Measurements from ENCODE around the gene CHCHD2.
"Not testable (repeated sequence)": the region's sequence is repeated elsewhere in the genome, so short reads cannot be mapped to it uniquely, and the experiment has no call there.

The CHCHD2 gene, protein sequence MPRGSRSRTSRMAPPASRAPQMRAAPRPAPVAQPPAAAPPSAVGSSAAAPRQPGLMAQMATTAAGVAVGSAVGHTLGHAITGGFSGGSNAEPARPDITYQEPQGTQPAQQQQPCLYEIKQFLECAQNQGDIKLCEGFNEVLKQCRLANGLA

DNA sequence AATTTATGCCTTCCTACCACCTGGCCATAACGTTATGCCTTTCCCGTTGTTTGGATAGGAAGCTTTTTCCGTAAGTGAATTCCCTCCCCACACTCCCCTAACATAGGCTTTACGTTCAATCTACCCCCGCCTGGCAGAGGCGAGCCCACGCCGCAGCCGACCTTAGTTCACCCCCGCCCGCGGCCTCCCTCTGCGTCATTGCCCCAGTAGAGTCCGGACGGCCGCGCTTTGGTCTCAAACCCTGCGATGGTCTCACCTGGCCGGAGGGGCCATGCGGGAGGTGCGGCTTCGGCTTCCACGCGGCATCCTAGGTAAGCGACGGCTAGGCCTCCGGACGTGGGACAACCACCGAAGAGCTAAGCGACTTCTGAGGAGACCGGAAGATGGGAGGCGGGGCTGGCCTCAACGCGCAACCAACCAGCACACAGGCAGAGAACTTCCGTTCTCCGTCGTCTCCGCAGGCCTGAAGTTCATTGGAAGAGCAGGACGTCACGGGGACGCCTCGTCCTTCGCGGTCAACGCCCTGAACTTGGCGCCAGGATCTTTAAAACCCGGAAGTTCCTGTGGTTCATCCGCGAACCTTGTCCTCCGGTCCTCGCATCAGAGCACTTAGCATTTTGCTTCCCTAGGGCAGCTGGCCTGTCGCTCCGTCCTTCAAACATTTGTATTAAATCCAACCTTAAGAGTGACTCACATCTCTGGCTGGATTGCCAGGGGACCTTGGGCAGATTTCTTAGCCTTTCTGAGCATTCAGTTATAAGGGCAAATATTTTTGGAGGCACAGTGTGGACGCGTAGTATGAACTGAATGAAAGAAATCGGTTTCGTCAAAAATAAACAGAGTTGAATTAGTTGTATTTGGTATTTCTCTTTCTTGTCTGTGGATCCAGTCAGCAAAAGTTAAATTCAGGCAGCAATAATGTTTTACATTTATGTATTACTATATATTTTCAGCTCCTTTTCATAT lies at the start of gene CHCHD2:
CHCHD2 (minus strand) TSS at position 369 of the 966 bp plus-strand sequence; CDS start at position 306, 63 bp downstream.
- Mint-ChIP-seq H3K4me3 (peak within 1 kb of the TSS; percentile 99), H3K9me3 (no peaks in the 10 kb centered on the region), H3K36me3 (ENCODE audit: insufficient read depth) (peaks cover 33% of the 10 kb centered on the region), H3K27ac (ENCODE audit: low read depth) (peak within 1 kb of the TSS; percentile 98), H3K27me3 (no peaks in the 10 kb centered on the region), H3K4me1 (peaks cover 27% of the 10 kb centered on the region)
- ATAC-seq (replicated peaks; ENCODE audit: extremely low read depth, poor library complexity, severe bottlenecking) (peak; percentile 96), DNase-seq (ENCODE audit: low spot score in 2 of 2) (peak; percentile 79 to 90)

DNA sequence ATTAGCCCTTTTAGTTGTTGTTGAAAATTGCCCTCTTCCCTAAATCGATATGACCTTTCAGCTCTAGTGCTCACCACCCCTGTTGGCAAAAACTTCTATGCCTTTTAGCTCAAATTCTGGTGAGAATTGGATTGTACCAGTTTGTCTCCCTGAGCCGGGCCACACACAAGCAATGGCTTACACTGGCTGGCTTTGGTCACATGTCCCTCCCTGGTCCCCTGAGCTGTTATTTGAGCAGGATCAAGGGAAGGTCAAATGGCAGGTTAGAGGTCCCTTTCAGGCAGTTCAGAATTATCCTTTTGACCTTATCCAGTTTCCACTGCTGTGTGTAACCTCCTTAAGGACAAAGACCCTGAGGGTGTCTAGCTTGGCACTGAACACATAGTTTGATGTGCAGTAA lies 24.8 kb upstream of the CHCHD2 start:
- not testable (repeated sequence) for DNase-seq (ENCODE audit: low spot score in 2 of 2); H3K27me3 Mint-ChIP-seq; H3K4me1 Mint-ChIP-seq; ATAC-seq (replicated peaks; ENCODE audit: extremely low read depth, poor library complexity, severe bottlenecking); H3K4me3 Mint-ChIP-seq; H3K36me3 Mint-ChIP-seq (ENCODE audit: insufficient read depth); H3K9me3 Mint-ChIP-seq; H3K27ac Mint-ChIP-seq (ENCODE audit: low read depth)

DNA sequence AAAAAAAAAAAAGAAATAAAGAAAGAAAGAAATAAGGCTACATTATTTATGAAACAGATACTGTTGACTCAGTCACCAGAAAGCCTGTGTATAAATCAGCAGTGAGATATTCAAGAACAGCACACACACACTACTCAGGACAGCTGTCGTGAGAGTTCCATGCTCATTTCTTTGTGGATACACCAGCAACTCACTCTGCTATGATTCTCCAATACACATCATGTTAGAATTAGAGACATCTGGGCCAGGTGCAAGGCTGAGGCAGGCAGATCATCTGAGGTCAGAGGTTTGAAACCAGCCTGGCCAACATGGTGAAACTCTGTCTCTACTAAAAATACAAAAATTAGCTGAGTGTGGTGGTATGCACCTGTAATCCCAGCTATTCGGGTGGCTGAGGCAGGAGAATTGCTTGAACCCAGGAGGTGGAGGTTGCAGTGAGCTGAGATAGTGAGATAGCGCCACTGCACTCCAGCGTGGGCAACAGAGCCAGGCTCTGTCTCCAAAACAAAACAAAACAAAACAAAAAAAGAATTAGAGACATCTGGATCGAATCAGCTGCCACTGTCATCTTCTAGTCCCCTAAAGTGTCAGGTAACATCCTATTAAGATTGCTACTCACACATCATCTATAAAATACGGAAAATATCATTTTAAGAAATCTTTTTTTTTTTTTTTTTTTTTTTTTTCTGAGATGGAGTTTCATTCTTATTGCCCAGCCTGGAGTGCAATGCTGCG lies 21.1 kb upstream of the CHCHD2 start:
- H3K27ac Mint-ChIP-seq (ENCODE audit: low read depth): no peak overlapping the region
- DNase-seq (ENCODE audit: low spot score in 2 of 2): no peak
- no peak overlapping the region for H3K4me3 Mint-ChIP-seq
- no peaks in the 10 kb centered on the region for H3K9me3 Mint-ChIP-seq
- peaks cover 10% of the 10 kb centered on the region for H3K27me3 Mint-ChIP-seq
- no peaks in the 10 kb centered on the region for H3K36me3 Mint-ChIP-seq (ENCODE audit: insufficient read depth)
- no peak for ATAC-seq (replicated peaks; ENCODE audit: extremely low read depth, poor library complexity, severe bottlenecking)
- H3K4me1 Mint-ChIP-seq: no peaks in the 10 kb centered on the region

DNA sequence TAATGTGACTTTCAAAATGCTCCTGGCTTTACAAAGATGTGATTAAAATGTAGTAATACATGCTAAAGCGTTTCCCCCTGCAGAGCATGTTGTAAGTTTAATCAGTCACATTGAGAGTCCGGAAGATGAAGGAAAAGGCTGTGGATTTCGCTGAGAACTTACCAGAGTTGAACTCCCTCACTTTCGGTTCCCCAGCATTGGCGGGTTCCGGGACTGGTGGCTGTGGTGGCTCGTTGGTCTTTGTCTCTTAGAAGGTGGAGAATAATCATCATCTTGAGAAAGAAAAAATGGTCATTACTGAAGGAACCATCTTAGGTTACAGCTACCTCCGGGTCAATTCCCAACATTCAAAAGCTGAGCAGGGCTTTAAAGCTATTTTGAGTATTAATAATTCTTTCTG lies 19.6 kb upstream of the CHCHD2 start:
- DNase-seq (ENCODE audit: low spot score in 2 of 2): no peak
- no peak overlapping the region for H3K4me3 Mint-ChIP-seq
- H3K36me3 Mint-ChIP-seq (ENCODE audit: insufficient read depth): no peaks in the 10 kb centered on the region
- peaks cover 10% of the 10 kb centered on the region for H3K27me3 Mint-ChIP-seq
- no peaks in the 10 kb centered on the region for H3K9me3 Mint-ChIP-seq
- H3K27ac Mint-ChIP-seq (ENCODE audit: low read depth): no peak overlapping the region
- no peak for ATAC-seq (replicated peaks; ENCODE audit: extremely low read depth, poor library complexity, severe bottlenecking)
- no peaks in the 10 kb centered on the region for H3K4me1 Mint-ChIP-seq

DNA sequence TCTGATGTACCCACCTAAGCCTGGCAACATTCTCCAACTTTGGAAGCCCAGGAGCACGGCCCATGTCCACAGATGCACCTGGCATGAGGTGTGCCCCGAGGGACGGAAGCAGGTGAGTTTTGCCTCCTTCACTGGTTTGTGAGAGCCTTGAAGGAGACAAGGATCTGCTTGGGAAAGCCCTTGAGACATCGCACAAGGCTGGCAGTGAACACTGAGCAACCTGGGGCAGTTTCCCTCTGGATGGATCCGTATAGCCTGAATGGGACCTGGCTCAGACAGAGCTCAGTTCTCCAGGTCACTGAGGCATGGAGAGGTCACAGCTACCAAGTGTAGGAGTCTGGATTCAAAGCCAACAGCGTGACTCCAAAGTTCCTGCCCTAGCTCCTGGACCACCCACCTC lies 18.7 kb upstream of the CHCHD2 start:
- no peaks in the 10 kb centered on the region for H3K4me1 Mint-ChIP-seq
- no peak for DNase-seq (ENCODE audit: low spot score in 2 of 2)
- H3K27ac Mint-ChIP-seq (ENCODE audit: low read depth): no peak overlapping the region
- no peaks in the 10 kb centered on the region for H3K36me3 Mint-ChIP-seq (ENCODE audit: insufficient read depth)
- H3K27me3 Mint-ChIP-seq: peaks cover 10% of the 10 kb centered on the region
- H3K9me3 Mint-ChIP-seq: no peaks in the 10 kb centered on the region
- H3K4me3 Mint-ChIP-seq: no peak overlapping the region
- no peak for ATAC-seq (replicated peaks; ENCODE audit: extremely low read depth, poor library complexity, severe bottlenecking)

DNA sequence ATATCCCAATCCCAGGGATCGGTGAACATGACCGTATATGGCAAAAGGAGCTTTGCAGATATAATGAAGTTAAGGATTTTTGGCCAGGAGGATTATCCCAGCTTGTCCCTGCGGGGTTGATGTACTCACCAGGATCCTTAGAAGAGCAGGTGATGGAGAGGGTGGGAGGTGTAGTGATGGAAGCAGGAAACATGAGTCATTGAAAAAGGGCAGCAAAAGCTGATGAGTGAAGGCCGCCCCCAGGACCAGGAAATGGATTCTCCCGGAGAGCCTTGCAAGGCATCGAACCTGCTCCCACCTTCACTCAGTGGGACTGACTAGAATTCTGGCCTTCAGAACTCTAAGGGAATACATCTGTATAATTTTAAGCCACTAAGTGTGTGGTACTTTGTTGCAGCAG lies 15.2 kb upstream of the CHCHD2 start:
- H3K4me1 Mint-ChIP-seq: no peaks in the 10 kb centered on the region
- peaks cover 22% of the 10 kb centered on the region for H3K27me3 Mint-ChIP-seq
- H3K27ac Mint-ChIP-seq (ENCODE audit: low read depth): no peak overlapping the region
- H3K4me3 Mint-ChIP-seq: no peak overlapping the region
- no peak for ATAC-seq (replicated peaks; ENCODE audit: extremely low read depth, poor library complexity, severe bottlenecking)
- H3K9me3 Mint-ChIP-seq: no peaks in the 10 kb centered on the region
- no peak for DNase-seq (ENCODE audit: low spot score in 2 of 2)
- H3K36me3 Mint-ChIP-seq (ENCODE audit: insufficient read depth): no peaks in the 10 kb centered on the region

DNA sequence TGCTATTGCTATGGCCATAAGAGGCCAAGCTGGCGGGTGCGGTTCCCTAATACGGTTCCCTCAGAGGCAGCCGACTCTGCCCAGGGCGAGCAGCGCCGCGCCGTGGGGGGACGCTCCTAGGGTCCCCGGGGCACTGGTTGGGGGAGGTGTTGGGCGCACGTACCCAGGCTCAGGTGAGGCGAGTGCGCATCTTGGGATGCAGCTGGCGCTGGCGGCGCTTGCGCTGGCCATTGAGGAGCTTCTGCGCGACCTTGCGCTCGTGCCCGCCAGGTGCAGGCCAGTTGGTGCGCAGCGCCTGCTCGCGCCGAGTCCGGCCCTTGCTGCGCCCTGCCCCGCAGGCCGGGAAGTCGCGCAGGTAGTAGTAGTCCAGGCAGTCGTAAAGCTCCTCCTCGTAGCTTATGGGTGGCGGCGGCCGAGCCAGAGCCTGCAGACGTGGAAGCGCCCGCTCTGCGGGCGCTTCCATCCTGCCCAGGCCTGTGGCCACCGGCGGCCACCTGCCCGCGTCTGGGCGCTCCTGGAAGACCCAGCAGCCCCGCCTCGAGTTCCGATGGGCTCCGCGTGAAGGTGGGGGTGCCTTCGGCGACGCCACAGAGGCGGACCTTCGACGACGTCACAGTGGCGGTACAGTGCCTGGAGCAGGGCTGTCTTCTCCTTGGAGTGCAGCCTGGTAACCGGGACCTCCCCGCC lies 9.7 kb upstream of the CHCHD2 start, which contains the start of gene NUPR2:
NUPR2 (minus strand) TSS at position 566 of the 687 bp plus-strand sequence; CDS start at position 463, 103 bp downstream.
- H3K4me3 Mint-ChIP-seq: no peak within 1 kb of the TSS
- no peaks in the 10 kb centered on the region for H3K4me1 Mint-ChIP-seq
- ATAC-seq (replicated peaks; ENCODE audit: extremely low read depth, poor library complexity, severe bottlenecking) (no peak), DNase-seq (ENCODE audit: low spot score in 2 of 2) (no peak)
- no peak within 1 kb of the TSS for H3K27ac Mint-ChIP-seq (ENCODE audit: low read depth)
- H3K9me3 Mint-ChIP-seq: no peaks in the 10 kb centered on the region
- no peaks in the 10 kb centered on the region for H3K36me3 Mint-ChIP-seq (ENCODE audit: insufficient read depth)
- H3K27me3 Mint-ChIP-seq: peaks cover 26% of the 10 kb centered on the region

DNA sequence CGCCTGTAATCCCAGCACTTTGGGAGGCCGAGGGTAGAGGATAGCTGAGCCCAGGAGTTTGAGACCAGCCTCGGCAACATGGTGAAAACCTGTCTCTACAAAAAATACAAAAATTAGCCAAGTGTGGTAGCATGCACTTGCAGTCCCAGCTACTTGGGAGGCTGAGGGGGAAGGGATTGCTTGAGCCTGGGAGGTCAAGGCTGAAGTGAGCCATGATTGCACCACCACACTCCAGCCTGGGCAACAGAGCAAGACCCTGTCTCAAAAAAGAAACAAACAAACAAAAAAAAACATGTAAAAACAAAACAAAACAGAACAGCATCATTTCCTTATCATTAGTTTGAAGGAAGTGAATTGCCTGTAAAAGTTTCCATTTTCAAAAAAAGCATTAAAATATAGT lies 6.0 kb upstream of the CHCHD2 start:
- not testable (repeated sequence) for H3K27ac Mint-ChIP-seq (ENCODE audit: low read depth); H3K4me1 Mint-ChIP-seq; ATAC-seq (replicated peaks; ENCODE audit: extremely low read depth, poor library complexity, severe bottlenecking); H3K4me3 Mint-ChIP-seq; H3K36me3 Mint-ChIP-seq (ENCODE audit: insufficient read depth); DNase-seq (ENCODE audit: low spot score in 2 of 2); H3K9me3 Mint-ChIP-seq
- H3K27me3 Mint-ChIP-seq: peaks cover 11% of the 10 kb centered on the region

DNA sequence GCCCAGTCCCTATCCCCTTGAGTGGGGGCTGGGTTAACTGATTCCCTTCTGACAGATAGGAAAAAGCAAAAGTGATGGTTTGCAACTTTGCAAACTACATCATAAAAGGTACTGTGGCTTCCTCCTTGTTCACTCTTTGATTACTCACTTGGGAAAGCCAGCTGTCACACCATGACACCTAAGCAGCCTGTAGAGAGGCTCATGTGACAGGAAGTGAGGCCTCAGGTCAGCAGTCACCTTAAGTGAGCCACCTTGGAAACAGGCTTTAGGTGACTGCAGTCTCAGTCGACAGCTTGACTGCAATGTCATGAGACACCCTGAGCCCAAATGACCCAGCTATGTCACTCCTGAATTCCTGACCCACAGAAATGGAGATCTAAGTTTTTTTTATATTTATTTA lies 4.3 kb upstream of the CHCHD2 start:
- H3K4me1 Mint-ChIP-seq: peaks cover 17% of the 10 kb centered on the region
- no peaks in the 10 kb centered on the region for H3K9me3 Mint-ChIP-seq
- no peak for ATAC-seq (replicated peaks; ENCODE audit: extremely low read depth, poor library complexity, severe bottlenecking)
- DNase-seq (ENCODE audit: low spot score in 2 of 2): no peak
- peaks cover 10% of the 10 kb centered on the region for H3K36me3 Mint-ChIP-seq (ENCODE audit: insufficient read depth)
- H3K27me3 Mint-ChIP-seq: no peaks in the 10 kb centered on the region
- no peak overlapping the region for H3K4me3 Mint-ChIP-seq
- H3K27ac Mint-ChIP-seq (ENCODE audit: low read depth): no peak overlapping the region

DNA sequence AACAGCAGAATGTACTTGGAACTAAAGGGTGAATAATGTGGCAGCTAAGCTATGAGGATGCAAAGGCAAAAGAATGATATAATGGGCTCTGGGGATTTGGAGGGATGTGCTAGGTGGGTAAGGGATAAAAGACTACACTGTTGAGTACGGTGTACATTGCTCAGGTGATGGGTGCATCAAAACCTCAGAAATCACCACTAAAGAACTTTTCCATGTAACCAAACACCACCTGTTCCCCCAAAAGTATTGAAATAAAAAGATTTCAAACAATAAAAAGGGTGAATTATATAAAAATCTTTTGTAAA lies 1.6 kb upstream of the CHCHD2 start:
- Mint-ChIP-seq H3K4me3 (no peak overlapping the region), H3K36me3 (ENCODE audit: insufficient read depth) (peaks cover 23% of the 10 kb centered on the region), H3K9me3 (no peaks in the 10 kb centered on the region), H3K27ac (ENCODE audit: low read depth) (peak overlapping the region; percentile 98), H3K27me3 (no peaks in the 10 kb centered on the region), H3K4me1 (peaks cover 27% of the 10 kb centered on the region)
- no peak for ATAC-seq (replicated peaks; ENCODE audit: extremely low read depth, poor library complexity, severe bottlenecking)
- no peak for DNase-seq (ENCODE audit: low spot score in 2 of 2)

DNA sequence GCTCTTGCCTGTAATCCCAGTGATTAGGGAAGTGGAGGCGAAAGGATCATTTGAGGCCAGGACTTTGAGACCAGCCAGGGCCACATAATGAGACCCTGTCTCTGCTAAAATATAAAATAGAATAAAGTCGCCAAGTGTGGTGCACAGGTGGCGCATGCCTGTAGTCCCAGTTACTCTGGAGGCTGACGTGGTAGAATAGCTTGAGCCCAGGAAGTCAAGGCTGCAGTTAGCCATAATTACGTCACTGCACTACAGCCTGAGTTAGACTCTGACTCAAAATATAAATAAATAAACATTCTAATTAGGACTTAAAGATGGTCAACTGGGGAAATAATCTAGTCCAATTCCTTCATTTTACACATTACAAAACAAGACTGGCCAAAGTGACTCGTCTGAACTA lies 768 bp downstream of the CHCHD2 start:
- no peak for DNase-seq (ENCODE audit: low spot score in 2 of 2)
- Mint-ChIP-seq H3K4me3 (peak overlapping the region; percentile 99), H3K4me1 (peaks cover 27% of the 10 kb centered on the region), H3K36me3 (ENCODE audit: insufficient read depth) (peaks cover 42% of the 10 kb centered on the region), H3K27me3 (no peaks in the 10 kb centered on the region), H3K9me3 (no peaks in the 10 kb centered on the region), H3K27ac (ENCODE audit: low read depth) (peak overlapping the region; percentile 98)
- peak; percentile 34 for ATAC-seq (replicated peaks; ENCODE audit: extremely low read depth, poor library complexity, severe bottlenecking)

DNA sequence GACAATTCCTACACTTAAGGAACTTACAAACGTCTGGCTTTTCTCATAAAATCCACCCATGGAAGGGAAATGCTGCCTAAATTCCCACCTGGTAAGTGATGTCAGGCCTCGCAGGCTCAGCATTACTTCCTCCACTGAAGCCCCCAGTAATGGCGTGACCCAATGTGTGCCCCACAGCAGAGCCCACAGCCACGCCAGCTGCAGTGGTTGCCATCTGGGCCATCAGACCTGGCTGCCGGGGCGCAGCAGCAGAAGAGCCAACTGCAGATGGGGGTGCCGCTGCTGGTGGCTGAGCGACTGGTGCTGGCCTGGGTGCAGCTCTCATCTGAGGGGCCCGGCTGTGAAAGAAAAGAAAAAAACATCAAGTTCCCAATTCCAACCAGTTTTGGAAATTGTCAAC lies 2.1 kb downstream of the CHCHD2 start:
- H3K4me3 Mint-ChIP-seq: peak overlapping the region; percentile 14
- not testable (repeated sequence) for H3K27ac Mint-ChIP-seq (ENCODE audit: low read depth)

More for the DNA sequence above, 2.1 kb downstream of the CHCHD2 start:
- not testable (repeated sequence) for H3K27me3 Mint-ChIP-seq; DNase-seq (ENCODE audit: low spot score in 2 of 2); ATAC-seq (replicated peaks; ENCODE audit: extremely low read depth, poor library complexity, severe bottlenecking); H3K9me3 Mint-ChIP-seq
- H3K4me1 Mint-ChIP-seq: peaks cover 27% of the 10 kb centered on the region
- peaks cover 56% of the 10 kb centered on the region for H3K36me3 Mint-ChIP-seq (ENCODE audit: insufficient read depth)
